GM19397 (cell line): Measurements from ENCODE around the gene FGD3.
A peak's percentile ranks its signal among the peaks of the same experiment; 100 is the strongest.

Source experiments
- ATAC-seq: cut with Tn5 transposase; IDR thresholded peaks from one replicate; pipeline ENCODE4 v1.9.1; 2021; ENCODE audit warnings: mild to moderate bottlenecking, moderate library complexity; ENCODE audit not compliant: unreplicated experiment

FGD3 gene

DNA sequence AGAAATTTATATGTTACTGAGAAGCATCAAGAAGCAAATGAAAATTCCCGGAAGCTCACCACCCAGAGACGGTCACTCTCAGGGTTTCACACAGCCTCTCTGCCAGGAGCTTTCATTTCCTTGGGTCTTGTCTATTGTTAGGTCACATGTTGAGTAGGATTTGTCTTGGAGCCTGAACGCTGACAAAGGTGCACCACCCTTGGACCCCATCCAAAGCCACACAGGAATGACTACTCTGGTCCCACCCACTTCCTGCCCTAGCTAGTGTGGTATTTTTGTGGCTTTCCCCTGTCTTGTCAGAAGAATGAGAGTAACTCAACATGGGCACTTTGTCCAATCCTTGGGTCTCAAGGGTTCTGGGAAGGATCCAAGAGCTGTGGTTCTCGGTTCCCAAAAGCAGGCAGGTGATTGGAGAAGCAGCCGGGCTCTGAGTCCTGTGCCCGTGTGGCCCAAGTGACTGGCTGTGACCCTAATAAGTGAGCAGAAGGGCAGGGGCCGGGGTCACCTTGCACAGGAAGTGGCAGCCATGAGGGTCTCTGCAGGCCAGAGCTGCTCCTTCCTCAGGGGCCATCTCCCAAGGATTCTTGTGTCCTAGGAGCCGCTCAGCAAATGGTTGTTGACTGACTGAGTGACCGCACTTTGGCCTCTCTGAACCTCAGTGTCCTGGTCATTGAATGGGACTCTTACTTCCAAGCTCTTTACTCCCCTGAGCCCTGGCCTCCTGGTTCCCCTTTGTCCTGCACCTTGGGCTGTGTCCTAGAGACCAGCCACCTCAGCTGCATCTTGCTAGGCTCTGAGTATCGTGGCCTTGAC, 6.9 kb downstream of the FGD3 start:
- no peak for ATAC-seq

DNA sequence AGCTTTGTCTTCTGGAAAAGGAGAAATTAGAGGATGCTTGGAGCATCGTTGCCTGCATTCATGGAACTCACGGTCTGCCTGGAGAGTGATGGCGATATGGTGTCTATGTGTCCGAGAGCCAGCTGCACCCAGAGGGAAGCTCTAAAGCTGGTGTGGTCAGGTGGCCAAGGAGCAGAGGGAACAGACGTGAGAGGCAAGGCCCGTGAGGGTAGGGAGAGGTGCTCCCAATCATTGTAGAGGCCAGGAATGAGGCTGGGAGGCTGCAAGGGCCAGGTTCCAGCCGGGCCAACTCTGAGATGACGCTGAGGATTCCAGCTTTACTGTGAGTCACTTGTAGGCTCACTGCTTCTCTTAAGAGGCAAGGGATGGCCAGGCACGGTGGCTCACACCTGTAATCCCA, 7.6 kb downstream of the FGD3 start:
- ATAC-seq: no peak

DNA sequence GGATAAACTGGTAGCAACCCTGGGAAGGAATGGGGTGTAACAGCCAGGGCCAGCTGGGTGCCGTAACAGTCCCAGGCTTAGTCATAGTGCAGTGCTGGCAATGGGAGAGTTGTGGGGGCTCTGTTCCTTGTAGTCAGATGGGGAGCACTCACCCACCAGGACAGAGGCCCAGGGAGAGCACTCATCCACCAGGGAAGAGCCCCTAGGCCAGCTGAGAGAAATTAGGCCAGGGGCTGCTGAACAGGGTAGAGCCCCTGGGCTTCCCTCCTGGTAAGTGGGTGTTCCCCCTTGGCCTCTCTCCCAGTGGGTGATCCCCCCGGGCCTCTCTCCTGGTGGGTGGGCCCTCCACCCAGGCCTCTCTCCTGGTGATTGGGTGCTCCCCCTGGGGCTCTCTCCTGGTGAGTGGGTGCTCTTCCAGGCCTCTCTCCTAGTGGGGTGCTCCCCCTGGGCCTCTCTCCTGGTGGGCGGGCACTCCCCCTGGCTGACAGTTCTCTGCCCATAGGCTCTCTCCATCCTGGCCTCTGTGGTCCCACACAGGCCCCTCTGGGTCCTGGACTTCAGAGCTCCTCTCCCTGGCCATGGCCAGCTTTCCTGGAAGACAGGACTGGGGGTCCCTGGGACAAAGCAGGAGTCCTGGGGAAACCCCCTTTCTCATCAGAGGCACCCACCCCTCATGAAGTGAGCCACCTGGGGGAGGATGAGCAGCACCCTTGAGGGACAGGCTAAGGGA, 13.4 kb downstream of the FGD3 start:
- ATAC-seq: no peak

DNA sequence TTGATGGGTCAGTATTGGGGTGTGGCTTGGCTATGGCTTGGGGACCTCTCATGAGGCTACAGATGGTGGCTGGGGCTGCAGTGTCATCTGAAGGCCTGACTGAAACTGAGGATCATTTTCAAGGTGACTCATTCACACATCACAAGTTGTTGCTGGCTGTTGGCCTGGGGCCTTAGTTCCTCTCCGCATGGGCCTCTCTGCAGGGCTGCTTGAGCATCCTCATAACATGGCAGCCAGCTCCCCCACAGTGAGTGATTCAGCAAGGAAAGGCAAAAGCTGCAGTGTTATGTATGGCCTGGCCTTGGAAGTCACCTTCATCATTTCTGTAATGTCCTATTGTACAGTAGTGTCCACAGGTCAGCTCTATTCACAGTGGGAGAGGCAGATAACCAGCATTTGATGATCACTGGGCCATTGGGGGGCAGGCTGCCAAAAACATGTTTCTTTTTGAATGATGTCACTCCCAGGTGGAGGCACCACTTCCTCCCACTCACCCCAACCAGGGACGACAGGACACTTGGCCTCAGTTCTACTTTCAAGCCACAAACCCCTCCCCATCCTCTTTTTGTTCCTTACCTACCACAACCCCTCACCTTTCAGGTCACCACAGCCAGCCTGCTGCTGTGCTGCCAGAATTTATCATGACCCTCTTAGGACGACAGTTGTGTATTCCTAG, 14.4 kb downstream of the FGD3 start:
- ATAC-seq: no peak

DNA sequence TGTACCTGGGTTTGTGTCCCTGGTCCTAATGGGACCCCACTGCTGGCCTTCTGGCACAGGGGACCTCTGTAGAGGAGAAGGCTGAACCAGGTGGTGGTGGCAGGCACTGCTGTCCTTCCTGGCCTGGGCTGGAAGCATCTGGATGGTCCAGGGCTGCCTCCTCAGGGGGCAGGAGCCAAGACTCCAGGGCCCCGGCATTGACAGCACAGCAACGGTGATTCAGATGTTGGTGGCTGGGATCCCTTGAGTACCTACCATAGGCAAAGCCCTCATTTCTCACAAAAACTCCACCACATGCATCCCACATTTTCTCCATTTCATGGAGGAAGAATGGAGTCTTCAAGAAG, 15.0 kb downstream of the FGD3 start:
- no peak for ATAC-seq

DNA sequence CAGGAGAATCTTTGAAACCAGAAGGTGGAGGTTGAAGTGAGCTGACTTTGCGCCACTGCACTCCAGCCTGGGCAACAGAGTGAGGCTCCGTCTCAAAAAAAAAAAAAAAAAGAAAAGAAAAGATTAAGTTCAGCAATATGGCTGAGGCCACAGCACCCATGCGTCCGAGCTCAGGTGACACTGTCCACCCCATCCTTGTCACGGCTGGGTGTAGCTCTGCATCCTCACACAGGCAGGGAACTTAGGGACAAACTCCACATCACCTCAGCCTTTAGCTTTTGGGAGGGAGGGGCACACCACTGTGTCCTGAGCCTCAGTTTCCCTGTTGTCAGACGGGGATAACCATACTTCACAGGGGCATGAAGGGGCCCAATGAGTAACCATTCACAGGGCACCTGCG, 15.5 kb downstream of the FGD3 start:
- ATAC-seq: no peak

DNA sequence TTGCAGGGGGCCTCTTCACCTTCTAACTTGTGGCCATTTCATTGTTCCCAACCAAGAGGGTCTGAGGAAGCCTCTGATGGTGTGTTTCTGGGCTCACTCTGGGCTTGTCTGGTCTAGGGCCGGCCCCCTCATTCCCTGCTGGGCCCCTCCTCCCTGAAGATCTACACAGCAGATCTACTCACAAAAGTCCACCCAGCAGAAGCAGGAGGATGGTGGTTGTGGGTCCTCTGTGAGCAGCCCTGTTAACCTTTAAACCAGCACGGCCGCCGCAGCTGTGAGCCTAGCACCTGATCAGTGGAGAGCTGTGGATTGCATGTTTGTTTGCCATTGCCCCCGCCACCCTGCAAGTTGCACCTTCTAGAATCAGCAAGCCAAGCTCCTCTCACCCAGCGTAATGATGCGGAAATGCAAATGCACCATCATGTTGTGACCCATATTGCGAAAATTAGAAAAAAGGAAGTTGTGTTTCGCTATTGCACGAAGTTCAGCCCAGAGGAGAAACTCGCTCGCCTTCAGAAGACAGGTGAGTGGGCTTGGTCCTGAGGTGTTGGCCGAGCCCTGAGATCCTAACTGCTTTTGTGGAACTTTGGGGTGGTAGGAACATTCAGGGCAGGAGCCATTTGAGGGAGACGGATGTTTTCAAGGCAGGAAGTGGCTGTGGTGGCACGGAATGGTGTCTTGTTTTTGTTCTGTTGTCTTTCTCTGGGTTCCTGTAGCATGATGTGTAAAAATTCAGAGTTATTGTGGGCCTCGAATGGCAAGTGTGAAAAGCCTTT, 16.7 kb downstream of the FGD3 start:
- ATAC-seq: peak; percentile 73

DNA sequence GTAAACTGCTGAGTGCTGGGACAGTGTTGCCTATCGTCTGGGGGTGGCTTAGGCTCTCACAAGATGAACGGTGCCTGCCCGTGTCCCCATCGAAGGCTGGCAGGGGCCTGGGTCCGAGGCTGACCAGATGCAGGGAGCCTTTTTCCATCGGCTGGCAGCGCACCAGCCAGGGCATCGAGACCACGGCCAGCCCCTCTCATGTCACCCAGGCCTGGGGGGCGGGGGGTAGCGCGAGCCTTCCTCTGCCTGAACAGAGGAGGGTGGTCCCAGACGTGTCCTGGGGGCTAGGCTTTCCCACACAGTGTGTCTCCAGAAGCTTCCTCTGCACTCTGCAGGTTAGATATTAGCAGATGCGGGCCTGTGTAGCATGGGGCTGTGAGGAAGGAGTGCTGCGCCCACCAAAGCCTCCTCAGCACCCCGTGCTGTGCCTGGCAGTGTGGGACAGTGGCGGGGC, 17.3 kb downstream of the FGD3 start:
- ATAC-seq: no peak

DNA sequence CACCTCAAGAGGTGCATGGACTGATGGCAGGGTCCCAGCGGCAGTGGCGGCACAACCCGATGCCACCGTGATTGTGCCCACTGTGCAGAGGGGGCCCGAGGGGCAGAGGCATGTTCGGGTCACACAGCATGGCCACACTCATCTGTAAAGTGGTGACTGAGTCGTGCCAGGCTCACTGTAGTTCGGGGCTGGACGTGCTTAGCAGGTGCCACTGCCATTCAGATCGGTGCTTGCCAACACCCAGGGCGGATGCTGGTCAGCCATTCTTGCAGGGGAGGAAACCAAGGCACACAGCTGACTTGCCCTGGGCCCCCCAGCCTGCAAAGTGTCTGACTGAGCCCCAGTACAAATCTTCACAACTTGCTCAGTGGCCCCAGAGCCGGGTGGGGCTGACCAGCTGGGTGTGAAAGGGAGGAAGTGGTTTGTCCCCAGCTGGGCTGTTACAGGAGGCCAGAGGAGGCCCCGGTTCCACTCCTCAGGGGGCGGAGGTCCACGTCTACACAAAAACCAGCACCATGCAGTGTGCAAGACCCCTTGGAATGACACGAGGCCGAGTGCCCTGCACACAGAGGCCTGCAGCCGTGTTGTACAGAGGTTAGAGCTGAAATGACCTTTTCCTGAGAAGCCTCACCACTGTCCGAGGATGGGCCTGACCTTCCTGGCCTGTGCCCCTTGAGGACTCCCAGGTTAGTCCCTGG, 17.9 kb downstream of the FGD3 start:
- no peak for ATAC-seq

DNA sequence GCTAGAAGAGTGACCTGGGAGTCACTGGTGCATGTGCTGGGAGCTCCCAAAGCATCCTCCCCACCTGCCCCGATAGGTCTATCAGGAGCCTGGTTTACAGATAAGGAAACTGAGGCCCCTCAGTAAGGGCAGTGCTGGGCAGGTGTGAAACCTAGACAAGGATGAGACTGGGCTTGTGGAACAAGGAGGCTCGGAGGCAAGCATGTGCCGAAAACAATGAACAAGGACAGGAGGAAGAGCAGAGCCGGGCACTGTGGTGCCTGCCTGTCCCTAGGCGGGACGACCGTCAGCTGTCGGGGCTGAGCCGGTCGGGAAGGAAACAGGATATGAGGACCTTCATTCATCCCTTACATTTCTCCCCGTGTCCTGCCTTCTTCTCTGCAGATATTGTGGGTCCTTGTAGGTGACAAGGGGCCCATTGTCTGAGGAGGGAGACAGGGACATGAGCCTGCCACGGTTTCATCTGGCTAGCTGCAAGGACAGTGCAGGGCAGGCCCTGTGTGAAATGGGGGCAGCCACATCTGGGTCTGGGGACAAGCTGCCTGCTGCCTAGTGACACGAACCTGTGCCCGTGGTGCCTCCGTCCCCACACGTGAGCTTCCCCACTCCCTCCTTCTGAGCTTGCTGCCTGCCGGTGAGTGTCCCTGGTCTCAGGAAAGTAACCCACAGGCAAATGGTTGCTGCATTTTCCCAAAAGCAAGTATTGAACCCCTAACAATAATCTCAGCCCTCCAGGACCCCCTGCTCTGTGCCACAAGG, 18.6 kb downstream of the FGD3 start:
- no peak for ATAC-seq

DNA sequence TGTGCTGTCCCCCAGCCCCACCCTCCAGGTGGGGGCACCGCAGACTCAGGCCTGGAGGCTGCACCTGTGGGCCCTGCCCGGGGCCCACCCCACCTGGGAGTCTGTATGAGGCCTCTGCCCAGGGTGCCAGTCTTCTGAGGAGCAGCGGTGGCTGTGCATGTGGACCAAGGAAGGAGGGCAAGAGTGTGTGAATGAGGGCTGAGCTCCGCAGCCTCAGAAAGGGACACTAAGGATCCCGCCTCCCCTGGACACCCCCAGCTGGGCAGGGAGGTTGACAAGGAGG, 19.1 kb downstream of the FGD3 start:
- ATAC-seq: no peak

DNA sequence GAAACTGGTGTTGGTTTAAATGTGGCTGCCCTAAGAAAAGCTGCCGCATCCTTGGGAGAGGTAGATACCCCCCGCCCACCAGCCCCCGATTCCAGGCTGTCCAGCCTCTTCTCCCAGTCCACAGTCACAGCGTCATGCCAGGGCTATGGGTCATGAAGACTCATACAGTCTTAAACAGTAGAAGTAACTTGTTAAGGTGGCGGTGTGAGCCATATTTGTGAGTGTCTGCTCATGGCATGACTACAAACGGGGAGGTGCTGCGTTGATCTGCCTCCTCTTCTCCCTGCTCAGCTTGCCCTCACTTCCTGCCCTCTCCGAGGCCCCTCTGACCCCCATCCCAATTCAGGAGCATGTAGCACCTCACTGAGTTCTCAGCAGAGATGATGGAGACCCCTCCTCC, 20.8 kb downstream of the FGD3 start:
- ATAC-seq: no peak

DNA sequence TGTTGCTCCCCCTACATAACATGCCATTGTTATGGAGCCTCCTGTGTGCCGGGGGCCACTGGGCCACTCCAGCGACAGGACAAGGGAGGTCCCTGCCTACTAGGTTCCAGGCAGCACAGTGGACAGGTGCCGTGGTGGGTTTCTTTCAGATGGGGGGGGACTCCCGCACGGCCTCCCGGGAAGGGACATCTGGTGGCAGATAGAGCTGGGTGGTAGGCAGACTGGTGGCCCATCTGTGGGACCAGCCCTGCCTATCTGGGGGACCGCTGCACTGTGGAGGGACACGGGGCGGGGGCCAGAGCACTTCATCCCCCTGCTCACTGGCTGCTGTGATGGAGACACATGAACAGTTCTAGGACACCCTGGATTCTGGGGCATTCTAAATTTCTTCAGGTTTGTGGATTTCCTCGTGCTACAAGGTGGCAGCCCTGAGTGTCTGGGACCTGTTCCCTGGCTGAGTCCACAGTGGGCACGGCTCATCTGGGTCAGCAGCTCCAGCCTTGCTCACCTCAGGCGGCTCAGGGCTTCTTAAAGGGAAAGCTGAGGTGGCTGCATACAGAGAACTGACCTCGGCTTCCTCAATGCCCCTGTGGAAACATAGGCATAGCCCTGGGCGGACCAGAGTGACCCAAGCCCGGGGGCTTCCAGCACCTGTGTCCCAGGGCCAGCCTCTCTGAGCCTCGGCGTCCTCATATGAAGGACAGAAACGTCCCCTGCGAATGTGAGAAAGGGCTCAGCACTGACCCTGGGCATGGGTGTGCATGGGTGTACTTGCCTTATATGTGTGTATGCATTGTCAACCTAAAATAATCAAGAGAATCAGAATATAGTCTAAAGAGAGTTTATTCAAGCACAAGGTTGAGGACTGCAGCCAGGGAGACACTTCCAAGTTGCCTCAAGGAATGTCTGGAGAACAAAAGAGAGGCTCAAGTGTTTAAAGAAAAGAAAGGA, 22.5 kb downstream of the FGD3 start:
- ATAC-seq: no peak

DNA sequence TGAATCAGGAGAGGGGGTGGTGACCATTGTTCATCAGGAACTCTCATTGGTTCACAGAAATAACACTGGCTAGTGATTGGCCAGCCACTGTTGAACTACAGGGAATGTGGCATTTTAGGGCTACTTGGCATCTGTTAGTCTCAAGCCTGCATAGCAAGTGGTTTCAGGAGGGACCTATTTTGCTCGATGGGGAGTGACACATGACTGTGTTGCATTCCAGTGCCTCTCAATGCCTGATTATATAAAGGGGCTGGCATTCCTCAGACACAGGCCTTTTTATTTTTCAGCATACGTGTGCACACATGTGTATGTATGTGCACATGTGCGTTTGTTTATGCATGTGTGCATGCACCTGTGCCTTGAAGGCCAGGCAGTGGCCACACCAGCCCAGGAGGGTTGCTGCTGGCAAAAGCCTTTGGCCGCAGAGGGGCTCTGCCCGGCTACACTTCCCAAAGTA, 23.2 kb downstream of the FGD3 start:
- no peak for ATAC-seq

DNA sequence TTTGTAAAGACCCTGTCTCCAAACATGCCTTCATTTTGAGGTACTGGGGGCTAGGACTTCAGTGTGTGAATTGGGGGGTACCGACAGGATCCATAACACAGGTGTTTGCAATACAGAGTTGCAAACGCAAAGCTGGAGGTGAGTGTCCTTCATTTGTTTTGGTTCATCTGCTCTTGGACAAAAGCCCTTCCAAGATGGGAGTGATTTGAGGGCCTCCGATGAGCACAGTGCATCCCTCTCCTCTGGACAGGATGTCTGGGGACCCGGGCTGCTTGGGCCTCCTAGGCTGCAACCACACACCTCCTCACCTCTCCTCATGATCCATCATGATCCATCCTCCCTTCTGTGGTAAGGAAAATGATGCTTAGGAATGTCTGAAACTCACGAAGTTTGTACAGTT, 23.8 kb downstream of the FGD3 start:
- ATAC-seq: no peak

DNA sequence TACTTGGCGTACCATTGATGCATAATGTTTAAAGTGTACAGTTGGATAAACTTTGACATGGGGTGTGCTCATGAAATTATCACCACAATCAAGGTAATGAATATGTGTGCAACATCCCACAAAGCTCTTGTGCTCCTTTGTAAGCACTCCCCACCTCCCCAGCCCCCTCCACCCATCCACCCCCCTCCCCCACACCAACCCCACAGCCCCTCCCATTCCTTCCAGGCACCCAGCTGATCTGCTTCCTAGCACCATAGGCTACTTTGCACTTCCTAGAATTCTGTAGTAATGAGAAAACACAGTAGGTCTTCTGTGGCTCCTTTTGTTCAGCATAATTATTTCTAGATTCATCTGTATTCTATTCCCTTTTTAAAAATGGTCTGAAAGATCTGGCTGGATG, 24.5 kb downstream of the FGD3 start:
- ATAC-seq: no peak

DNA sequence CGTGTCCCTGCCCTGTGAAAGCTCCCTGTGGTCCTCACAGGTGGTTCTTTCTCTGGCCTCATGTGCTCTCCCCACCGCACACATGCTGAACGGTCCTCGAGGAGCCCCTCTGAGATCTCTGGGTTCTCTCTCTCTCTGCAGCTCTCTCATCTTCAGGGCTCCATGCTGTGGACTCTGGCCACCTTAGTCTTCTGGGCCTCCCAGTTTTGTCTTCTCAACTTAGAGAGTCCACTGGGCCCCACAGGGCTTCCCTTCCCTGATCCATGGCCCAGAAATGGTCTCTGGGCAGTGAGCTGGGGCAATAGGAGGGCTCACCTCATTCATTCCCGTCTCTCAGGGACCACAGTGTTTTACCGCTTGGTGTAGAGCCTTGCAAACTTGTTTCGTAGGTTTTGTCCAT, 26.4 kb downstream of the FGD3 start:
- ATAC-seq: no peak

DNA sequence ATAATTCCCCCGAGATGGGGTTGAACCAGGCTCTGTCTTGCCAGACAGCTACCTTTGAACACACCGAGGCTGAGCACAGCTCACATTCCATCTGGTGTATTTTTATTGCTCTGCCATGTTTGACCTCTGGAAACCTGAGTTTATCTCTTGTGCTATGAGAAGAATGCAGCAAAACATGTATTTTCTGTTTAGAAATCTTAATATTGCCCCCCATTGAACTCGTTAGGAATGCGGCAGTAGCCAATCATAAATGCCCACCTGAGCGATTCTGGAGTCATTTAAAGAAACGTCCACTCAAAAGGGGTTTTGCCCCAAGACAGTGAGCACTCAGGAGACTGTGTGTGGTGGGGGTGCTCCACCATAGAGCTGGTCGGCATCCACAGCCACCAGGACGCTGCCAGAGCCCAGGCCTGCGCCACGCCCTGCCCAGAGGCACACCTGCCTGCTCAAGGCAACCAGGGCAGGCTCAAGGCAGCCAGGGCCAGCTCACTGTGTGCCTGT, 26.9 kb downstream of the FGD3 start:
- ATAC-seq: no peak
